ENCODE measurements around the gene KRTAP19-1.

DNA sequence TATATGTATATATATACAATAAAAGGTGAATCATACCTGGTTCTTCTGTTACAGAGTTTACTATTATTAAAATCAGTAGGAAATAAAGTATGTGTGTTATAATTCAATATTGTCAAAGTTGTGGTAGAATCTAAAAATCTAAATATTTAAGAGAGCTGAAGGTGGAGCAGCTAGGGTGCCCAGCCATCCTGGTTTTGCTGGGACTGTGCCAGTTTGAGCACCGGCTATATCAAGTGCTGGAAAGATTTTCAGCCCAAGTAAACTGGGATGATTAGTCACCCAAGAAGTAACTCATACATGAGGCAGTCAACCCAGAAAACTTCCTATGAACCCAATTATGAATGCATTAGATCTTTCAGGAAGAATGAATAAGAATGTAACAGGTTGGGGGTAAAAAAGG is 38.7 kb upstream of the KRTAP19-1 start:
- no peak for TF ChIP-seq POLR2A (IDR thresholded peaks at IDR 0.05; ENCODE audit: low read length)
- no peak for TF ChIP-seq GATA1 (IDR thresholded peaks at IDR 0.05; ENCODE audit: low read depth, low read length)
